Smooth muscle cell (in vitro differentiated cells): ENCODE data around the gene SLFN14. TPM values are rescaled to one million over a fixed set of nuclear protein-coding genes. Genes with fewer than 3 reads are reported as not detected.

ENCODE experiments used
- DNase-seq: peaks from one replicate; lab custom pipeline; 2025; ENCODE audit not compliant: unreplicated experiment; lab: John Stamatoyannopoulos, UW
- H2AFZ ChIP-seq: fragments of 200-600 bp; sonication (generic); 2 replicates; pipeline ENCODE4 v1.6.0; 2016; ENCODE audit warnings: antibody characterized with exemption, low read depth, mild to moderate bottlenecking
- H3F3A ChIP-seq: fragments of 200-600 bp; sonication (generic); 2 replicates; pipeline ENCODE4 v1.6.0; 2017; ENCODE audit warnings: antibody characterized with exemption, low read depth
- H3K27ac ChIP-seq: fragments of 200-600 bp; sonication (generic); 2 replicates; pipeline ENCODE4 v1.5.1; 2016; ENCODE audit warnings: low read depth, mild to moderate bottlenecking
- H3K27me3 ChIP-seq: fragments of 200-600 bp; sonication (generic); 2 replicates; pipeline ENCODE4 v1.6.1; 2016; ENCODE audit warnings: low read depth, mild to moderate bottlenecking
- H3K36me3 ChIP-seq: fragments of 200-600 bp; sonication (generic); 2 replicates; pipeline ENCODE4 v1.5.1; 2016; ENCODE audit warnings: low read depth
- H3K4me1 ChIP-seq: fragments of 200-600 bp; sonication (generic); 2 replicates; pipeline ENCODE4 v1.5.1; 2016; ENCODE audit warnings: low read depth
- H3K4me2 ChIP-seq: fragments of 200-600 bp; sonication (generic); 2 replicates; pipeline ENCODE4 v1.6.0; 2016; ENCODE audit warnings: mild to moderate bottlenecking
- H3K4me3 ChIP-seq: fragments of 200-600 bp; sonication (generic); 2 replicates; pipeline ENCODE4 v1.5.1; 2016; ENCODE audit warnings: mild to moderate bottlenecking
- H3K79me2 ChIP-seq: fragments of 200-600 bp; sonication (generic); 2 replicates; pipeline ENCODE4 v1.6.0; 2016; ENCODE audit warnings: low read depth, mild to moderate bottlenecking
- H3K9ac ChIP-seq: fragments of 200-600 bp; sonication (generic); 2 replicates; pipeline ENCODE4 v1.6.0; 2016; ENCODE audit warnings: low read depth
- H3K9me3 ChIP-seq: fragments of 200-600 bp; sonication (generic); replicated peaks from 2 replicates; pipeline ENCODE4 v1.5.1; 2016; ENCODE audit warnings: low read depth
- H4K20me1 ChIP-seq: fragments of 200-600 bp; sonication (generic); 2 replicates; pipeline ENCODE4 v1.6.0; 2016; ENCODE audit warnings: low read depth
- WGBS: methylation state at CpG from one replicate; pipeline ENCODE4 v1.1.7; 2016; ENCODE audit warnings: low lambda C conversion rate; 5-methylcytosine and 5-hydroxymethylcytosine counted together
- polyA plus RNA-seq: library from polyadenylated mRNA; unstranded; fragments of >200 nt; fragmentation: Nextera tagmentation; extraction: Ambion mirVana; gene quantifications from 2 replicates; pipeline ENCODE4 v1.2.1, GENCODE V29; 2016
- total RNA-seq: library from RNA; depleted of rRNA; stranded (reverse); fragments of >200 nt; gene quantifications from 2 replicates; pipeline ENCODE4 v1.2.3, GENCODE V29; 2014
- TF ChIP-seq, protein P1 (sequence below): fragments of 200-600 bp; sonication (generic); IDR thresholded peaks from 2 replicates; pipeline ENCODE4 v1.5.1; 2017; ENCODE audit warnings: borderline replicate concordance, mild to moderate bottlenecking, antibody characterized with exemption; ENCODE audit not compliant: insufficient read depth, poor library complexity, severe bottlenecking

SLFN14 gene
- total RNA-seq (not detected in 2 replicates), polyA plus RNA-seq (not detected in 2 replicates)

DNA sequence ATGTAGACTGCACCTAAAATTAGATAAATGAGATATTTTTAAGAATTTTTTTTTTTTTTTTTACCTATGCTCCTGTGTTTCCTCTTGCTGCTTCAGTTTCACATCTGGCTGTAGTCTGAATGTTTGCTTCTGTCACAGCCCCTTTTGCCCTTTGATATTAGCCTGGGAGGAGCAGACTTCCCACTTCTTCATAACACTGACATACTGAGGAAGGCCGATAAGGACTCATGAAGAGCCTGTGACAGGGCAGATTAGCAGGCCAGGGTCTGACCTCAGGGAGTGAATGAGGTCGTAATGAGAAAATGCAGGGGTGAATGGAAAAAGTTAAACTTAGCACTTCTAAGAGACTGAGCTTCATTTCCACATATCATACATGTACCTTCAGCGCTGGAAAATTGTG, at the start of gene SLFN14:
Gene SLFN14 (minus strand): TSS at position 117 of the 400 bp plus-strand sequence. CDS start 2,757 bp downstream, outside the sequence.
- Histone ChIP-seq H3K36me3 (no peaks in the 10 kb centered on the region), H3K79me2 (no peaks in the 10 kb centered on the region), H3K9ac (no peak within 1 kb of the TSS), H2AFZ (no peak within 1 kb of the TSS), H3K27ac (no peak within 1 kb of the TSS), H3K9me3 (no peaks in the 10 kb centered on the region), H3K27me3 (peaks cover 37% of the 10 kb centered on the region), H3F3A (no peaks in the 10 kb centered on the region), H3K4me1 (no peaks in the 10 kb centered on the region), H4K20me1 (no peaks in the 10 kb centered on the region), H3K4me3 (no peak within 1 kb of the TSS), H3K4me2 (no peak within 1 kb of the TSS)
- TF ChIP-seq, protein P1, sequence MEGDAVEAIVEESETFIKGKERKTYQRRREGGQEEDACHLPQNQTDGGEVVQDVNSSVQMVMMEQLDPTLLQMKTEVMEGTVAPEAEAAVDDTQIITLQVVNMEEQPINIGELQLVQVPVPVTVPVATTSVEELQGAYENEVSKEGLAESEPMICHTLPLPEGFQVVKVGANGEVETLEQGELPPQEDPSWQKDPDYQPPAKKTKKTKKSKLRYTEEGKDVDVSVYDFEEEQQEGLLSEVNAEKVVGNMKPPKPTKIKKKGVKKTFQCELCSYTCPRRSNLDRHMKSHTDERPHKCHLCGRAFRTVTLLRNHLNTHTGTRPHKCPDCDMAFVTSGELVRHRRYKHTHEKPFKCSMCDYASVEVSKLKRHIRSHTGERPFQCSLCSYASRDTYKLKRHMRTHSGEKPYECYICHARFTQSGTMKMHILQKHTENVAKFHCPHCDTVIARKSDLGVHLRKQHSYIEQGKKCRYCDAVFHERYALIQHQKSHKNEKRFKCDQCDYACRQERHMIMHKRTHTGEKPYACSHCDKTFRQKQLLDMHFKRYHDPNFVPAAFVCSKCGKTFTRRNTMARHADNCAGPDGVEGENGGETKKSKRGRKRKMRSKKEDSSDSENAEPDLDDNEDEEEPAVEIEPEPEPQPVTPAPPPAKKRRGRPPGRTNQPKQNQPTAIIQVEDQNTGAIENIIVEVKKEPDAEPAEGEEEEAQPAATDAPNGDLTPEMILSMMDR = no peak
- 52% methylated on average over 3 of the region's 3 CpGs for WGBS
- DNase-seq = no peak

DNA sequence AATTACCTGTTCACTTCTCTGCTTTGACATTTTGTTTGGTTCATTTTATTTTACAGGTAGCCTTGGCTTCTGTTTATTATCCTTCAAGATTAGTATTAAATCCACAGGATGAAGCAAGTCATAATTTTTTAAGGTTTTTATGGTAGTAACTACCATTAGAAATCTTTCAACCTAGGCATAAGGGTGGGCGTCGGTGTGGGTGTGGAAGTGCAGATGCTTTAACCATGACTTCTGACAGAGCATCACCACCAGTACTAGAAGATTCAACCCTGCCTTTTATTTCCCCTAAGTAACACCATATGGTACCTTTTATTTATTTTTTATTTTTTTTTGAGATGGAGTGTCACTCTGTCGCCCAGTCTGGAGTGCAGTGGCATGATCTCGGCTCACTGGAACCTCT, 49.2 kb upstream of the SLFN14 start:
- no peak overlapping the region for H3K4me3 ChIP-seq

DNA sequence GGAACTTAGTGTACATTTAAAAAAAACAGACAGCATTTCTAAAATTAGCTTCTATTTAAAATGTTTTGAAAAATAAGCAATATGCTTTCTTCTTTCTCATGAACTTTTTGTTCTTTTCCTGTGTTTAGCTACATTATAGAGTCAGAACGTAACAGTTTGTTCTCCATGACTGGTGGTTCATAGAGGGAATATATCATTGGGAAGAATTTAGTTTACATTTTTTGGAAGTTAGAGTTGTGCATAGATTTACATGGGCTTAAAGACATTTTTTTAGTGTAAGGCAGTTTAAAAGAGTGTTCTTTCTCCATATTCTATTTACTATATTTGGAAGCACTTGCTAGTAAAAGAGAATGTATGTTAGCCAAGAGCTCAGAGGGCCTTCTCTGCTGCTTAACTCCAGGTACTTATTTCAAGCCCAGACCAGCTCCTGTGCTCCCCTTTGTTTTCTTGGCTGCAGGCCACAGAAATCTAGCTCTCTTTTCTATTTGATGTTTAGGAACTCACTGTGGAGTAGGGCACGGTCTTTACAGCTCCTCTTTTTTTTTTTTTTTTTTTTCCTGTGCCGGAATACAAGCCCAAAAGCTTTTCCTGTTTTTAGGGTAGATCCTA, 46.7 kb upstream of the SLFN14 start:
- no peak for DNase-seq
- no peaks in the 10 kb centered on the region for H3K4me1 ChIP-seq
- peaks cover 3% of the 10 kb centered on the region for H3K79me2 ChIP-seq
- H3K27ac ChIP-seq = no peak overlapping the region
- peaks cover 4% of the 10 kb centered on the region for H3F3A ChIP-seq
- H3K9me3 ChIP-seq = no peaks in the 10 kb centered on the region
- TF ChIP-seq, protein P1 = no peak
- WGBS = 94% methylated on average over 3 of the region's 3 CpGs
- no peak overlapping the region for H2AFZ ChIP-seq
- peaks cover 36% of the 10 kb centered on the region for H4K20me1 ChIP-seq
- no peaks in the 10 kb centered on the region for H3K27me3 ChIP-seq
- H3K9ac ChIP-seq = no peak overlapping the region
- no peak overlapping the region for H3K4me2 ChIP-seq
- H3K4me3 ChIP-seq = no peak overlapping the region
- H3K36me3 ChIP-seq = peaks cover 4% of the 10 kb centered on the region

More for the DNA sequence above, 49.2 kb upstream of the SLFN14 start:
- Histone ChIP-seq H3K27ac (no peak overlapping the region), H3K4me1 (no peaks in the 10 kb centered on the region), H3K4me2 (no peak overlapping the region), H3K79me2 (peaks cover 8% of the 10 kb centered on the region), H3K36me3 (peaks cover 4% of the 10 kb centered on the region), H3K9ac (no peak overlapping the region), H2AFZ (no peak overlapping the region), H4K20me1 (peaks cover 38% of the 10 kb centered on the region), H3K9me3 (no peaks in the 10 kb centered on the region), H3F3A (peaks cover 4% of the 10 kb centered on the region), H3K27me3 (no peaks in the 10 kb centered on the region)
- TF ChIP-seq, protein P1 = no peak
- no peak for DNase-seq
- 96% methylated on average over 4 of the region's 4 CpGs for WGBS

DNA sequence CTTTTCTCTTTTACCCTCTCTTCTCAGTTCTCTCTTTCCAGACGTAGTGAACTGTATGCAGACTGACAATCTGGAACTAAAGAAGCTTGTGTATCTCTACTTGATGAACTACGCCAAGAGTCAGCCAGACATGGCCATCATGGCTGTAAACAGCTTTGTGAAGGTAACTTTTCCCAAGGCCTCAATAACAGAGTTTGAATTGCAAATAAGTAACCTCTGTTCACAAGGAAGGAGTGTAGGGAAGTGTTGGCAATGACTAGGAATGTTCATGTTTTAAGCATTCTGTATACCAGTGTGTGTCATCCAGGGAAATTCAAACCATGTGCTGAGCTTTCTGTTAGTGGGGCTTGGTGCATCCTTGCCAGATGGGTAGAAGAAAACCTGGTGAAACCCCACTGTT, 45.1 kb upstream of the SLFN14 start:
- Histone ChIP-seq H2AFZ (no peak overlapping the region), H3K27ac (no peak overlapping the region), H3K9me3 (no peaks in the 10 kb centered on the region), H3K4me1 (no peaks in the 10 kb centered on the region), H3K9ac (no peak overlapping the region), H3F3A (no peaks in the 10 kb centered on the region), H3K79me2 (peaks cover 9% of the 10 kb centered on the region), H3K4me2 (no peak overlapping the region), H4K20me1 (peaks cover 31% of the 10 kb centered on the region), H3K36me3 (peaks cover 12% of the 10 kb centered on the region), H3K4me3 (no peak overlapping the region), H3K27me3 (no peaks in the 10 kb centered on the region)
- DNase-seq = no peak
- 96% methylated on average over 2 of the region's 2 CpGs for WGBS
- TF ChIP-seq, protein P1 = no peak
